IPS-18a (cell line): ENCODE data around the gene CTNNBIP1.
"Not testable (repeated sequence)": the region's sequence is repeated elsewhere in the genome, so short reads cannot be mapped to it uniquely, and the experiment has no call there.

Experiments
- H3K27ac ChIP-seq: one replicate; pipeline ENCODE4 v1.5.1; 2013; ENCODE audit warnings: low read length
- H3K27me3 ChIP-seq: one replicate; pipeline ENCODE4 v1.6.1; 2013; ENCODE audit warnings: mild to moderate bottlenecking, low read length; ENCODE audit not compliant: control insufficient read depth, insufficient read depth
- H3K36me3 ChIP-seq: one replicate; pipeline ENCODE4 v1.6.1; 2013; ENCODE audit warnings: low read depth, low read length; ENCODE audit not compliant: control insufficient read depth
- H3K4me1 ChIP-seq: one replicate; pipeline ENCODE4 v1.6.1; 2013; ENCODE audit warnings: low read depth, low read length; ENCODE audit not compliant: control insufficient read depth
- H3K4me3 ChIP-seq: one replicate; pipeline ENCODE4 v1.5.1; 2013; ENCODE audit warnings: low read length
- H3K9ac ChIP-seq: one replicate; pipeline ENCODE4 v1.6.1; 2013; ENCODE audit warnings: mild to moderate bottlenecking, low read length, moderate library complexity
- H3K9me3 ChIP-seq: one replicate; pipeline ENCODE4 v1.6.1; 2013; ENCODE audit warnings: low read depth, low read length; ENCODE audit not compliant: control insufficient read depth

The CTNNBIP1 gene

GRCh38 chr1:9809100-9809510 lies 101.0 kb downstream of the CTNNBIP1 start:
- no peak overlapping the region for H3K27ac ChIP-seq
- no peak overlapping the region for H3K4me3 ChIP-seq
- no peak overlapping the region for H3K9ac ChIP-seq
- H3K36me3 ChIP-seq, result no peaks in the 10 kb centered on the region
- no peaks in the 10 kb centered on the region for H3K9me3 ChIP-seq
- H3K4me1 ChIP-seq, result no peaks in the 10 kb centered on the region
- no peaks in the 10 kb centered on the region for H3K27me3 ChIP-seq

- Histone ChIP-seq H3K9ac (no peak overlapping the region), H3K9me3 (no peaks in the 10 kb centered on the region), H3K27me3 (no peaks in the 10 kb centered on the region), H3K27ac (no peak overlapping the region), H3K4me3 (no peak overlapping the region), H3K4me1 (no peaks in the 10 kb centered on the region), H3K36me3 (no peaks in the 10 kb centered on the region)
Observed at GRCh38 chr1:9808459-9808858, 101.6 kb downstream of the CTNNBIP1 start.

- Histone ChIP-seq H3K9me3 (no peaks in the 10 kb centered on the region), H3K4me3 (no peak overlapping the region), H3K27me3 (no peaks in the 10 kb centered on the region), H3K4me1 (no peaks in the 10 kb centered on the region), H3K27ac (no peak overlapping the region), H3K36me3 (no peaks in the 10 kb centered on the region), H3K9ac (no peak overlapping the region)
Observed at GRCh38 chr1:9807541-9807940, 102.5 kb downstream of the CTNNBIP1 start.

- not testable (repeated sequence) for H3K4me3 ChIP-seq, H3K27ac ChIP-seq, H3K36me3 ChIP-seq, H3K9me3 ChIP-seq, H3K27me3 ChIP-seq, H3K4me1 ChIP-seq, H3K9ac ChIP-seq
Observed at GRCh38 chr1:9805972-9806371, 104.1 kb downstream of the CTNNBIP1 start.

GRCh38 chr1:9805006-9805508 lies 105.0 kb downstream of the CTNNBIP1 start:
- Histone ChIP-seq H3K4me1 (no peaks in the 10 kb centered on the region), H3K27me3 (no peaks in the 10 kb centered on the region), H3K27ac (no peak overlapping the region), H3K9ac (no peak overlapping the region), H3K36me3 (no peaks in the 10 kb centered on the region), H3K9me3 (no peaks in the 10 kb centered on the region), H3K4me3 (no peak overlapping the region)

GRCh38 chr1:9803003-9803918 lies 106.8 kb downstream of the CTNNBIP1 start:
- H3K27ac ChIP-seq, H3K9ac ChIP-seq, H3K27me3 ChIP-seq, H3K4me3 ChIP-seq, H3K9me3 ChIP-seq, H3K4me1 ChIP-seq, H3K36me3 ChIP-seq: not testable (repeated sequence)

GRCh38 chr1:9801909-9802308 lies 108.2 kb downstream of the CTNNBIP1 start:
- H3K4me1 ChIP-seq, result no peaks in the 10 kb centered on the region
- no peak overlapping the region for H3K4me3 ChIP-seq
- H3K27me3 ChIP-seq, result no peaks in the 10 kb centered on the region
- H3K9ac ChIP-seq, result no peak overlapping the region
- H3K36me3 ChIP-seq, result no peaks in the 10 kb centered on the region
- no peaks in the 10 kb centered on the region for H3K9me3 ChIP-seq
- H3K27ac ChIP-seq, result no peak overlapping the region
